Uterus (tissue), 2 donors: ENCODE measurements around the gene LIX1.

ENCODE experiments used
- POLR2A ChIP-seq, 2 donors: fragments of 450-650 bp; IDR thresholded peaks; one replicate each; pipeline ENCODE4 v1.6.1; 2016; ENCODE audit warnings: antibody characterized with exemption in 2 of 2, mild to moderate bottlenecking in 1 of 2, moderate library complexity in 1 of 2
- TF ChIP-seq, protein P1 (sequence below), 4 experiments: fragments of 200-600 bp in 2 of 4; fragments of 450-650 bp in 2 of 4; sonication (generic) in 2 of 4; IDR thresholded peaks; one replicate each; pipeline ENCODE4 v1.5.1; 2016 to 2019; ENCODE audit warnings: antibody characterized with exemption in 4 of 4, mild to moderate bottlenecking in 2 of 4, moderate library complexity in 1 of 4

GRCh38 chr5:97134634-97135033 lies 7.8 kb downstream of the LIX1 start:
- TF ChIP-seq, protein P1, sequence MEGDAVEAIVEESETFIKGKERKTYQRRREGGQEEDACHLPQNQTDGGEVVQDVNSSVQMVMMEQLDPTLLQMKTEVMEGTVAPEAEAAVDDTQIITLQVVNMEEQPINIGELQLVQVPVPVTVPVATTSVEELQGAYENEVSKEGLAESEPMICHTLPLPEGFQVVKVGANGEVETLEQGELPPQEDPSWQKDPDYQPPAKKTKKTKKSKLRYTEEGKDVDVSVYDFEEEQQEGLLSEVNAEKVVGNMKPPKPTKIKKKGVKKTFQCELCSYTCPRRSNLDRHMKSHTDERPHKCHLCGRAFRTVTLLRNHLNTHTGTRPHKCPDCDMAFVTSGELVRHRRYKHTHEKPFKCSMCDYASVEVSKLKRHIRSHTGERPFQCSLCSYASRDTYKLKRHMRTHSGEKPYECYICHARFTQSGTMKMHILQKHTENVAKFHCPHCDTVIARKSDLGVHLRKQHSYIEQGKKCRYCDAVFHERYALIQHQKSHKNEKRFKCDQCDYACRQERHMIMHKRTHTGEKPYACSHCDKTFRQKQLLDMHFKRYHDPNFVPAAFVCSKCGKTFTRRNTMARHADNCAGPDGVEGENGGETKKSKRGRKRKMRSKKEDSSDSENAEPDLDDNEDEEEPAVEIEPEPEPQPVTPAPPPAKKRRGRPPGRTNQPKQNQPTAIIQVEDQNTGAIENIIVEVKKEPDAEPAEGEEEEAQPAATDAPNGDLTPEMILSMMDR (IDR thresholded peaks at IDR 0.05): no peak
- TF ChIP-seq POLR2A (IDR thresholded peaks at IDR 0.05): no peak
